HepG2 (cell line): ENCODE data around the gene NKX1-1. TPM values are rescaled to one million over a fixed set of nuclear protein-coding genes. Genes with fewer than 3 reads are reported as not detected.

ENCODE experiments used
- ATF7 ChIP-seq, 2 experiments: fragments of 450-650 bp in 1 of 2; sonication (generic) in 1 of 2; formaldehyde crosslinking in 1 of 2; IDR thresholded peaks; 2 replicates each; pipeline versions ENCODE4 v1.4.0 to v1.6.1; 2016 to 2020; ENCODE audit warnings: antibody characterized with exemption in 1 of 2, mild to moderate bottlenecking in 1 of 2, missing genetic modification reagents in 1 of 2
- CREB1 ChIP-seq, 2 experiments: fragments of 450-650 bp in 1 of 2; IDR thresholded peaks; 2 replicates each; pipeline ENCODE4 v1.6.1; 2016 to 2017; ENCODE audit warnings: control low read depth in 1 of 2, mild to moderate bottlenecking in 1 of 2, missing compliant biosample characterization in 1 of 2, missing genetic modification characterization in 1 of 2
- CREM ChIP-seq, 2 experiments: sonication (generic) in 1 of 2; formaldehyde crosslinking in 1 of 2; IDR thresholded peaks; 2 replicates each; pipeline versions ENCODE4 v1.4.0 to v1.6.1; 2016 to 2020; ENCODE audit warnings: antibody characterized with exemption in 1 of 2, mild to moderate bottlenecking in 1 of 2, missing genetic modification reagents in 1 of 2
- DNMT3B ChIP-seq: conservative IDR thresholded peaks from 2 replicates; pipeline ENCODE4 v1.6.1; 2016; ENCODE audit warnings: missing biosample characterization, control low read depth
- FOXK1 ChIP-seq: sonication (generic); formaldehyde crosslinking; IDR thresholded peaks from 2 replicates; pipeline ENCODE4 v1.4.0; 2020; ENCODE audit warnings: low read depth, missing genetic modification reagents, borderline replicate concordance
- MAFK ChIP-seq, 2 experiments: IDR thresholded peaks in 1 of 2; conservative IDR thresholded peaks in 1 of 2; 2 replicates each; pipeline ENCODE4 v1.6.1; 2011; ENCODE audit warnings: improper control_type of control experiment in 2 of 2, low read length in 2 of 2
- MIXL1 ChIP-seq: IDR thresholded peaks from 2 replicates; pipeline ENCODE4 v1.6.1; 2016
- MTF1 ChIP-seq: sonication (generic); formaldehyde crosslinking; IDR thresholded peaks from 2 replicates; pipeline ENCODE4 v1.5.0; 2020; ENCODE audit warnings: missing genetic modification reagents
- NFYB ChIP-seq: sonication (generic); formaldehyde crosslinking; IDR thresholded peaks from 2 replicates; pipeline ENCODE4 v1.4.0; 2020; ENCODE audit warnings: missing genetic modification reagents
- NPAS2 ChIP-seq: sonication (generic); formaldehyde crosslinking; IDR thresholded peaks from 2 replicates; pipeline ENCODE4 v1.8.0; 2022; ENCODE audit warnings: mild to moderate bottlenecking, missing genetic modification reagents, borderline replicate concordance
- PITX1 ChIP-seq: sonication (generic); formaldehyde crosslinking; IDR thresholded peaks from 2 replicates; pipeline ENCODE4 v1.5.1; 2020; ENCODE audit warnings: mild to moderate bottlenecking, missing genetic modification reagents
- PRDM15 ChIP-seq: sonication (generic); formaldehyde crosslinking; IDR thresholded peaks from 2 replicates; pipeline ENCODE4 v1.4.0; 2020; ENCODE audit warnings: missing genetic modification reagents
- PREB ChIP-seq: sonication (generic); formaldehyde crosslinking; IDR thresholded peaks from 2 replicates; pipeline ENCODE4 v1.4.0; 2020; ENCODE audit warnings: missing genetic modification reagents
- RBFOX2 ChIP-seq: fragments of 200-400 bp; formaldehyde crosslinking; IDR thresholded peaks from 2 replicates; pipeline ENCODE4 v1.6.1; 2017; ENCODE audit warnings: low read depth, mild to moderate bottlenecking, low read length
- SP4 ChIP-seq: sonication (generic); formaldehyde crosslinking; IDR thresholded peaks from 2 replicates; pipeline ENCODE4 v1.8.1; 2023; ENCODE audit warnings: mild to moderate bottlenecking, missing genetic modification reagents
- TBP ChIP-seq: sonication (generic); formaldehyde crosslinking; IDR thresholded peaks from 2 replicates; pipeline ENCODE4 v1.5.0; 2020; ENCODE audit warnings: missing genetic modification reagents
- TBX3 ChIP-seq: fragments of 450-650 bp; IDR thresholded peaks from 2 replicates; pipeline ENCODE4 v1.6.1; 2017; ENCODE audit warnings: antibody characterized with exemption, mild to moderate bottlenecking, inconsistent platforms, borderline replicate concordance
- ZNF12 ChIP-seq: sonication (generic); formaldehyde crosslinking; IDR thresholded peaks from 2 replicates; pipeline ENCODE4 v1.5.0; 2020; ENCODE audit warnings: missing genetic modification reagents
- ZNF3 ChIP-seq: IDR thresholded peaks from 2 replicates; pipeline ENCODE4 v1.7.0; 2017; ENCODE audit warnings: inconsistent platforms
- ZNF460 ChIP-seq: sonication (generic); formaldehyde crosslinking; IDR thresholded peaks from 2 replicates; pipeline ENCODE4 v1.5.1; 2020; ENCODE audit warnings: missing genetic modification reagents, mild to moderate bottlenecking, borderline replicate concordance
- ZNF580 ChIP-seq: IDR thresholded peaks from 2 replicates; pipeline ENCODE4 v1.6.1; 2016; ENCODE audit warnings: low read depth, borderline replicate concordance
- ZNF674 ChIP-seq: sonication (generic); formaldehyde crosslinking; IDR thresholded peaks from 2 replicates; pipeline ENCODE4 v1.5.0; 2020; ENCODE audit warnings: low read depth, mild to moderate bottlenecking, missing genetic modification reagents
- ZNF770 ChIP-seq: sonication (generic); formaldehyde crosslinking; IDR thresholded peaks from 2 replicates; pipeline ENCODE4 v1.5.0; 2020; ENCODE audit warnings: mild to moderate bottlenecking, missing genetic modification reagents
- polyA plus RNA-seq, 8 experiments: library from polyadenylated mRNA; depleted of rRNA in 3 of 8; stranded (reverse) in 7 of 8; unstranded in 1 of 8; fragments of >200 nt; fragmentation: Illumina TruSeq in 4 of 8; extraction: Trizol in 4 of 8; gene quantifications; 2 replicates each; pipeline versions ENCODE4 v1.2.1 to v1.2.3, GENCODE V29; 2011 to 2016; ENCODE audit warnings: low read depth in 4 of 8, missing spikeins in 1 of 8, mixed read lengths in 1 of 8; ENCODE audit not compliant: insufficient read depth in 1 of 8
- total RNA-seq, 5 experiments: library from RNA; depleted of rRNA; stranded (reverse); fragments of >200 nt; fragmentation: Illumina TruSeq; extraction: Trizol; gene quantifications; 2 replicates each; pipeline ENCODE4 v1.2.3, GENCODE V29; 2016; ENCODE audit warnings: low read depth in 1 of 5

NKX1-1 gene
- total and polyA plus RNA-seq, 2 of the 13 experiments (the other 11 are each of a cell fraction or from before 2014, with no cell fraction given), result not detected

GRCh38 chr4:1410491-1411325 lies 4.5 kb upstream of the NKX1-1 start (continued):
- TF ChIP-seq PRDM15 (CRISPR knock-in tag) (peak; percentile 94), CREM (IDR thresholded peaks at IDR 0.05) (no peak), CREM (CRISPR knock-in tag; IDR thresholded peaks at IDR 0.05) (peak; percentile 90), ZNF580 (peak; percentile 100), MAFK (conservative IDR thresholded peaks at IDR 0.05 in 1 of 2, IDR thresholded peaks at IDR 0.05 in 1 of 2; ENCODE audit: low read length in 2 of 2) (no peak), TBP (CRISPR knock-in tag) (no peak), SP4 (CRISPR knock-in tag) (peak; percentile 98), CREB1 (IDR thresholded peaks at IDR 0.05) (no peak), CREB1 (CRISPR knock-in tag; IDR thresholded peaks at IDR 0.05) (no peak), PREB (CRISPR knock-in tag) (peak; percentile 99), MTF1 (peak; percentile 99), PITX1 (CRISPR knock-in tag) (peak; percentile 99), ZNF674 (CRISPR knock-in tag) (peak; percentile 100), TBX3 (no peak), DNMT3B (CRISPR knock-in tag) (peak; percentile 100), ZNF3 (CRISPR knock-in tag) (peak; percentile 97), FOXK1 (peak; percentile 100), RBFOX2 (no peak), NPAS2 (CRISPR knock-in tag) (peak; percentile 99), MIXL1 (CRISPR knock-in tag) (peak; percentile 100), NFYB (peak; percentile 78), ZNF12 (CRISPR knock-in tag) (peak; percentile 99), ZNF460 (peak; percentile 67), ZNF770 (CRISPR knock-in tag) (peak; percentile 86), ATF7 (IDR thresholded peaks at IDR 0.05) (no peak), ATF7 (CRISPR knock-in tag; IDR thresholded peaks at IDR 0.05) (peak; percentile 93)
